ENCODE measurements around the gene TMEM91.

TMEM91 gene

GRCh38 chr19:41353466-41354342 lies 22.6 kb upstream of the TMEM91 start, which contains the start of gene TGFB1:
TSS of gene TGFB1 (minus strand) at chr19:41353922. CDS start at chr19:41353044, 878 bp downstream.
- H3K9ac ChIP-seq (ENCODE audit: low read length), result peak within 1 kb of the TSS; percentile 67
- H3F3A ChIP-seq (ENCODE audit: insufficient read depth, low read length), result peaks cover 11% of the 10 kb centered on the region
- H3K4me2 ChIP-seq (ENCODE audit: low read depth, low read length), result peak within 1 kb of the TSS; percentile 96
- no peaks in the 10 kb centered on the region for H3K36me3 ChIP-seq (replicated peaks; ENCODE audit: insufficient read depth, low read length)
- peaks cover 3% of the 10 kb centered on the region; the same call in 1 of the 2 replicates for H3K79me2 ChIP-seq (ENCODE audit: low read length)
- no peaks in the 10 kb centered on the region for H3K27me3 ChIP-seq (replicated peaks; ENCODE audit: insufficient read depth, low read length)
- peaks cover 8% of the 10 kb centered on the region; the same call in 1 of the 2 replicates for H3K4me1 ChIP-seq (ENCODE audit: low read length)
- H2AFZ ChIP-seq (ENCODE audit: low read length), result peak within 1 kb of the TSS; percentile 87
- H4K20me1 ChIP-seq (ENCODE audit: insufficient read depth, low read length), result no peaks in the 10 kb centered on the region
- peak; percentile 84 for DNase-seq
- H3K9me3 ChIP-seq (replicated peaks; ENCODE audit: insufficient read depth, low read length), result no peaks in the 10 kb centered on the region
- peak within 1 kb of the TSS; percentile 91 for H3K4me3 ChIP-seq (ENCODE audit: low read length)
- peak; percentile 83 for TF ChIP-seq CTCF (IDR thresholded peaks at IDR 0.05; ENCODE audit: low read length)
- no peak for TF ChIP-seq EZH2phosphoT487 (IDR thresholded peaks at IDR 0.05; ENCODE audit: low read length)
- no peaks in the 10 kb centered on the region for H3K9me2 ChIP-seq (replicated peaks; ENCODE audit: insufficient read depth, low read length)
- H3K27ac ChIP-seq (ENCODE audit: low read length), result peak within 1 kb of the TSS; percentile 32; the same call in 1 of the 2 replicates

DNA sequence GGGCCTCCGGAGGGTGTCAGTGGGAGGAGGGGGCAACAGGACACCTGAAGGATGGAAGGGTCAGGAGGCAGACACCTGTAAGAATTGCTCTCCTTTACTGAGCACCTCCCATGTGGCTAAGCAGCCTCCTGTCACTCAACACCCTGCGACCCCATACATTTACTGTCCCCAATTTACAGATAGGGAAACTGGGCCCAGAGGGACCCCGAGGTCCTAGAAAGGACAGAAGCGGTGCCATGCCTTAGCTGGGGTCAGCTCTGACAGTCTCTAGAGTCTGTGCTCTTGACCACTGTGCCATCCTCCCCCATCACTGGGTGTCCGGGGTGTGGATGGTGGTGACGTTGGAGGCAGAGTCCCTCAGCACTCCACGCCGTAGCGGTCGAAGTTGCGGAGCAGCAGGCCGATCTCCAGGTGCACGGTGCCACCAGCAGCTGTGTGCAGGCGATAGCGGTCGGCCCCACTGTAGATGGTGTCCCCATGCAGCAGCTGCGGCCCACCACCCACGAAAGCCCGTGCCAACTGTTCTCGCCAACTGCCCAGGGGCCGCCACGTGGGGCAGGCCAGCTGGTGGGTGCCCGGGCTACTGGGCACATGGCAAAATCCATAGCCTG lies 21.9 kb upstream of the TMEM91 start:
- H4K20me1 ChIP-seq (ENCODE audit: insufficient read depth, low read length), result no peaks in the 10 kb centered on the region
- H3K4me1 ChIP-seq (ENCODE audit: low read length), result peaks cover 5% of the 10 kb centered on the region; the same call in 1 of the 2 replicates
- H3K79me2 ChIP-seq (ENCODE audit: low read length), result peaks cover 3% of the 10 kb centered on the region; the same call in 1 of the 2 replicates
- peak overlapping the region; percentile 96; the same call in 1 of the 2 replicates for H3K4me2 ChIP-seq (ENCODE audit: low read depth, low read length)
- H2AFZ ChIP-seq (ENCODE audit: low read length), result no peak overlapping the region
- no peak overlapping the region; the same call in 1 of the 2 replicates for H3K9ac ChIP-seq (ENCODE audit: low read length)
- no peaks in the 10 kb centered on the region for H3K9me3 ChIP-seq (replicated peaks; ENCODE audit: insufficient read depth, low read length)
- H3F3A ChIP-seq (ENCODE audit: insufficient read depth, low read length), result peaks cover 6% of the 10 kb centered on the region; the same call in 1 of the 2 replicates
- H3K4me3 ChIP-seq (ENCODE audit: low read length), result peak overlapping the region; percentile 91
- no peak overlapping the region; the same call in 1 of the 2 replicates for H3K27ac ChIP-seq (ENCODE audit: low read length)
- no peak for DNase-seq
- no peaks in the 10 kb centered on the region for H3K9me2 ChIP-seq (replicated peaks; ENCODE audit: insufficient read depth, low read length)
- H3K36me3 ChIP-seq (replicated peaks; ENCODE audit: insufficient read depth, low read length), result no peaks in the 10 kb centered on the region
- TF ChIP-seq EZH2 (optimal IDR thresholded peaks at IDR 0.05; ENCODE audit: low read depth, low read length) (no peak), EZH2phosphoT487 (IDR thresholded peaks at IDR 0.05; ENCODE audit: low read length) (no peak), CTCF (IDR thresholded peaks at IDR 0.05; ENCODE audit: low read length) (no peak)
- H3K27me3 ChIP-seq (replicated peaks; ENCODE audit: insufficient read depth, low read length), result no peaks in the 10 kb centered on the region

DNA sequence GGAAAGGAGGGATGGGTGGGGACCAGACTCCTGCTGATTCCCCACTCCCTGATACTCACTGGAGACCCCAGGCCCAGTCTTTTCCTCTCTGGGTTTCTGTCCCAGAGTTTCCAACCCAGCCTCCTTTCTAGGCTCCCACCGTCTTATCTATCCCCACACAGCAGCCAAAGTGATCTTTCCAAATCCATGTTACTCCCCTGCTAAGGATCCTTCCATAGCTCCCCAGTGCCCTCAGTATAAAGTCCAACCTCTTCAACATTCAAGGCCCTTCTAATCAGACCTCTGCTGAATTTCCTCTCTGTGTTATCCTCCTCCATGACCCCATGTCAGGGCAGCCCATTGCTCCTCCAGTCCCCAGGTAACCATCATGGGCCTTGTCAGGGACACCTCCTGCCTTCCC lies 21.3 kb upstream of the TMEM91 start:
- DNase-seq, result no peak
- Histone ChIP-seq H3K79me2 (ENCODE audit: low read length) (peaks cover 3% of the 10 kb centered on the region; the same call in 1 of the 2 replicates), H3K9me3 (replicated peaks; ENCODE audit: insufficient read depth, low read length) (no peaks in the 10 kb centered on the region), H3K4me3 (ENCODE audit: low read length) (no peak overlapping the region), H3K9me2 (replicated peaks; ENCODE audit: insufficient read depth, low read length) (no peaks in the 10 kb centered on the region), H3K4me2 (ENCODE audit: low read depth, low read length) (no peak overlapping the region), H3K27me3 (replicated peaks; ENCODE audit: insufficient read depth, low read length) (no peaks in the 10 kb centered on the region), H4K20me1 (ENCODE audit: insufficient read depth, low read length) (no peaks in the 10 kb centered on the region), H3K27ac (ENCODE audit: low read length) (no peak overlapping the region), H3K4me1 (ENCODE audit: low read length) (peaks cover 5% of the 10 kb centered on the region; the same call in 1 of the 2 replicates), H3K36me3 (replicated peaks; ENCODE audit: insufficient read depth, low read length) (no peaks in the 10 kb centered on the region), H3K9ac (ENCODE audit: low read length) (no peak overlapping the region), H3F3A (ENCODE audit: insufficient read depth, low read length) (peaks cover 6% of the 10 kb centered on the region; the same call in 1 of the 2 replicates), H2AFZ (ENCODE audit: low read length) (no peak overlapping the region)
- TF ChIP-seq EZH2phosphoT487 (IDR thresholded peaks at IDR 0.05; ENCODE audit: low read length) (no peak), EZH2 (optimal IDR thresholded peaks at IDR 0.05; ENCODE audit: low read depth, low read length) (no peak), CTCF (IDR thresholded peaks at IDR 0.05; ENCODE audit: low read length) (no peak)
